GM19395 (cell line): ENCODE data around the gene KCTD5.
"Not testable (repeated sequence)": the region's sequence is repeated elsewhere in the genome, so short reads cannot be mapped to it uniquely, and the experiment has no call there.

ENCODE experiments used
- ATAC-seq: cut with Tn5 transposase; IDR thresholded peaks from one replicate; pipeline ENCODE4 v1.9.1; 2021; ENCODE audit warnings: mild to moderate bottlenecking, moderate library complexity; ENCODE audit not compliant: unreplicated experiment

Gene KCTD5

GRCh38 chr16:2696601-2697250 lies 14.4 kb downstream of the KCTD5 start:
- ATAC-seq: not testable (repeated sequence)

DNA sequence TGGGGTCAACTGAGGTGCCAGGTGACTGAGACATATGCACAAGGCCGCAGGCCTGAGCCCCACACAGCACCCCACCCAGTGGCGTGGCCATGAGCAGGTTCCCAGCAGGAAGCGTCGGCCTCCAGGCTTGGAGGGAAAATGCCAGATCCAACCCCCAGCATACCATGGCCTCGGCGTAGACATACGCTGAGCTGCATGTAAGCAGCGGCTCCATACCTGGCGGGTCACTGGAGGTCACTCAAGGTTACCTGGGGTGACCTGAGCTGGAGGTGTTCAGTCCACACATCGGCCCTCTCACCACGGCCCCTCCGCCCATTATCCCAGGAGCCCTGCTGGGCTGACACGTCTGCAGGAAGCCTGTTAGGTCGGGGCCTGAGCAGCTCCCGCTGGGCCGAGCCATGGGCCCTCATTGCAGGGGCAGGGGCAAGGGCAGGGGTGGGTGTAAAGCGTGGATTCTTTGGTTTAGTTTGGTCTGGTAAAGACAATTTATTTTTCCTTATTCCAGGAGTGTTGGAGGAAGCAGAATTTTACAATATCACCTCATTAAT lies 15.2 kb downstream of the KCTD5 start:
- ATAC-seq: no peak

GRCh38 chr16:2698103-2698870 lies 16.0 kb downstream of the KCTD5 start:
- no peak for ATAC-seq

- no peak for ATAC-seq
These were observed 16.8 kb downstream of the KCTD5 start for GRCh38 chr16:2698965-2699750.

DNA sequence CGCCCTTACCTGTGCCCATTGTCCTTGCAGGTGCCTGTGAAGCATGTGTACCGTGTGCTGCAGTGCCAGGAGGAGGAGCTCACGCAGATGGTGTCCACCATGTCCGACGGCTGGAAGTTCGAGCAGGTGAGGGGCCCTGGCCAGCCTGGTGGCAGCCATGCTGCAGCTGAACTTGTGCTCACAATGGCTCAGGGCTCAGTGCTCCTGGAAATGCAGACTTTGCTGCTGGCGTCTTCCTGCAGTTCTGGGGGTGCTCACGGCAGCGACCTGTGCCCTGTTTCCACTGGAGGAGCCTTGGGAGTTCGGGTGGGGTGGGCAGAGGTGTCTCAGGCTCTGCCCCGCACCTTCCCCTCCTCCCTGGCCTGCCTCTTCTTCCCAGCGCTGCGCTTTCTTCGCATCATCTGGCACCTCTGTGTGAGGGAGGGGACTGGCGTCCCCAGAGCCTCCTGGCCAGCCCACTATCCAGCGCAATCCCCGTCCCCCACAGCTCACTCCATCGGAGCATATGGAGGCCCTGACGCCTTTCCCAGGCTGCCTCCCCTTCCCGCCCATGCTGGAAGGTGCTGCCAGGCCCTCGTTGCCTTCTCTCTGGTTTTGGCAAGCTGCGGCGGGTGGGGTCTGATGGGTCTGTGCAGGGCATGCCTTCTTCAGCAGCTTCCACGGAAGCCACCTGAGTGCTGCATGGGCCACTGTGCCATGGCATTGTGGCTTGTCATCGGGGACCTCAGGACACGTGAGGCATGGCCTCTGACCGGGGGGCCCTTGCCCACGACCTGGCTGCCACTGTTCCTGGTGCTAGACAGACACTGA lies 17.7 kb downstream of the KCTD5 start:
- ATAC-seq: no peak

GRCh38 chr16:2700786-2701185 lies 18.5 kb downstream of the KCTD5 start:
- no peak for ATAC-seq

GRCh38 chr16:2701272-2701671 lies 18.9 kb downstream of the KCTD5 start:
- no peak for ATAC-seq

DNA sequence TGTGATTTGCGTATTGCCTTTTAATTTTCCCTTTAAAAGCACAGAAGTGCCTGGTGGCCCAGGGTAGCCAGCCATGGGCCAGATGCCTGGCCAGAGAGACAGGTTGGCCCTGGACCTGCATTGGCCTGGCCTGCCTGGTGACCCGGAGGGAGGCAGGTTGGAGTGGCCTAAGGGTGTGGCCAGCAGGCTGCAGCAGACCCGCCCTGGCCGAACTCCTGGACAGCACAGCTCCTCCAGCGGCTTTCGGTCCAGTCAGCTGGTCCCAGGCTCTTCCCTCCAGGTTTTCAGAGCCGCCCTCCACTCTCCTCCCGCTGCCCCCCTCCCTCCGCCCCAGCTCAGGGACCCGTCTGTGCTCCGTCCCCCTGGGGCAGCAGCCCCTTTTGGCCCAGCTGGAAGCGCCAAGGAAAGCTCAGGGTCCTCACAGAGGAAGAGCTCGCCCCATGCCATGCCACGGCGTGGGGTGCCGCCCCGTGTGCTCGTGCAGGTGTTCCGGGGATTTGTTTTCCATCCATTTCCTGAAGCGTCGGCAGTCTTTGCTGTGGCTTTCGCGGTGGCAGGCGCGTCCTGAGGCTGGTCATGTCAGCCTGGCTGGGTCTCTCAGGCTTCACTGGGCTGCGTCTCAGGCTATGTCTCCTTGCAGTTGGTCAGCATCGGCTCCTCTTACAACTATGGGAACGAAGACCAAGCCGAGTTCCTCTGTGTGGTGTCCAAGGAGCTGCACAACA lies 19.6 kb downstream of the KCTD5 start:
- no peak for ATAC-seq

- no peak for ATAC-seq
These were observed 20.1 kb downstream of the KCTD5 start for GRCh38 chr16:2702438-2702825.

DNA sequence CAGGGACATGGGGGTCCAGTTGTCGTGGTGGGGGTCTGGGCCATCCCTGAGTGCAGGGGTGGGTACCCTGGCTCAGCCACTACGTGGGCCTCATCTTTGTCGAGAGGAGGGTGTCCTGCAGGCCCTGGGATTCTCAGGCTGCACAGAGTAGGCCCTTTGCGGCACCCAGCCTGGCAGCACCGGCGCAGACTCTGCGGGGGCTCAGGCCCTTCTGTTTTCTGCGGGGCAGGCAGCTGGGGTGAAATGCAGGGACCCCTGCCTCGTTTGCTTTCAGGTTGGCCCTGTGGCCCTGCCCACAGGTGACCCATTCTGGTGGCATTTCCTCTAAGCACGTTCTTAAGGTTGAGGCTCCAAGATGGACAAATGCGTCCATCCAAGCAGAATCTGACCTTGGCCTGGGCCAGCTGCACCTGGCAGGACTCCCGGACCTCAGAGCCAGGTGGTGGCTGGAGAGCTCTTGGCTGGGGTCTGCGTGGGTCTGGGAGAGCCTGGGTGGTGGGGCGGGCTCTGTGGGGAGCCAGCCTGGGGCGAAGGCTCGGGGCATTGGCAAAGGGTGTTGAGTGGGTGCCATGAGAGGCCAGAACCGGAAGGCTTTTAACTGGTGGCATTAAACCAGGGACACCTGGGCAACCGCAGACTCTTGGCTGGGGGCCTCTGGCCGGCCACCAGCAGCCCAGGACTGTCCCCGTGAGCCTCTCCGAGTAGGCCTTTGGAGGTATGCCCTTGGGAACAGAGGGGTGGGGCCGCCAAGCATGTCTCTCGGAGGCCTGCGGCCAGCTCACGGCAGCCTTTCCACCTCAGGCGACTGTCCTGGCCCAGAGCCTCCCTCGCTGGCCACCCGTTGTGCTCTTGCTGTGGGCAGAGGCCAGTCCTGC lies 20.8 kb downstream of the KCTD5 start:
- no peak for ATAC-seq

- no peak for ATAC-seq
These were observed 22.1 kb downstream of the KCTD5 start for GRCh38 chr16:2704166-2704982.

DNA sequence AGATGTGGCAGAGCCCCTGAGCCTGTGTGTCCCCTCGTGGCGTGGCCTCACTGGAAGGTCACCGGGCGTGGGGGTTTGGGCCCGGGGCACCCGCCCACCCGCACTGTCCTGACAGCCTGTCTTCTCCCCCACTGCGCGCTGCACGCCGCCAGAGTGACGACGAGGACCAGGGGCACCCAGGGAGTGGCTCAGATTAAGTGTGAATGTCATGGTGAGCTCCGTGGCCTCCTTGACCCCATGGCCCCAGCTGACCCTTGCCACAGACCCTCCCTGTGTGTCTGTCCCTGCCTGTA lies 22.6 kb downstream of the KCTD5 start:
- no peak for ATAC-seq

DNA sequence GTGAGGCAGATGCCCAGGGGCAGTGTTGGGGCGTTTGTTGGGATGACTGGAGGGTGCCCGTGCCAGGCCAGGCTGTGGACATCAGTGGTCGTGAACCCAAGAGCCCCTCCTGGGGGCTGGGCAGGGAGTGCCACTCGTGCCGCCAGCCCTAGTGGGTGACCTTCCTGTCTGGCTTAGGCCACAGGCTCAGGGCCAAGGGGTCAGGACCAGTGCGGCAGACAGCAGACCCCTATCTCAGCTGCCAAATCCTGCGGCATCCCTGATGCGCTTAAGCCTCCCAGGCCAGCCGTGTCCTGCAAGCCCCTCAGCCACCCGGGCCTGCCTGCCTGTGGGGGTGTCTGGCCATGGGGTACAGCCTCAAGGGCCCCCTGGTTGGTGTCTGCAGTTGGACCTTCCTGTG lies 23.0 kb downstream of the KCTD5 start:
- ATAC-seq: no peak

- no peak for ATAC-seq
These were observed 23.8 kb downstream of the KCTD5 start for GRCh38 chr16:2706085-2706484.

DNA sequence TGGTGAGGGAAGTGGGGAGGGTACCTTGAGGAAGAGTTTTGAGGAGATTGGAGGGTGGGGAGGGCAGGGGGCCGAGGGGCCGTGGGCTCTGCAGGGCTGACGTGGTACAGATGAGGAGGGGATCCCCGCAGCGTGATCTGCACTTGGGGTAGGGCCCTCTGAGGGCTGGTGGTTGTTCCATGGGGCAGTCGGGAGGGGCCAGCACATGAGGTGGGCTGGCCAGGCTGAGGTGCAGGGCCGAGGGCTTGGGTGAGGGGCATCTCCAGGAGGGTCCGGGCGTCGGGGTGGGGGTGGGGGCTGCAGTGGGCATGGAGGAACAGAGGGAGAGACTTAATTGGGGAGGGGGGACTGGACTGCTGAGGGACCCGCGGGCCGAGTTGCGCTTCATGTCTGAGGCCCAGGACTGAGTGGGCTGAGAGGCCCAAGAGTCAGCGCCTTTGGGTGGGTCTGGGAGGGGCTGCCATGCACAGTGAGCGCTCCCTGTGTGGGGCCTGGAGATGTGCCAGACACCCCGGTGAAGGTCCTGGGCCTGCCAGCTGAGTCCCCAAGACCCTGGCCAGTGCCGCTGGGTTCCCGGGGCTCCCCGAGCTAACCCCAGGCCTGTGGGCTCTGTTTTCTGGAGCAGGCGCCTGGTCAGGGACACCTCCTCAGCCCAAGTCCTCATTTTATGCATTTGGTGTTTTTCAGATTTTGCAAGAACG lies 24.4 kb downstream of the KCTD5 start:
- ATAC-seq: no peak

GRCh38 chr16:2707368-2708289 lies 25.3 kb downstream of the KCTD5 start:
- no peak for ATAC-seq

DNA sequence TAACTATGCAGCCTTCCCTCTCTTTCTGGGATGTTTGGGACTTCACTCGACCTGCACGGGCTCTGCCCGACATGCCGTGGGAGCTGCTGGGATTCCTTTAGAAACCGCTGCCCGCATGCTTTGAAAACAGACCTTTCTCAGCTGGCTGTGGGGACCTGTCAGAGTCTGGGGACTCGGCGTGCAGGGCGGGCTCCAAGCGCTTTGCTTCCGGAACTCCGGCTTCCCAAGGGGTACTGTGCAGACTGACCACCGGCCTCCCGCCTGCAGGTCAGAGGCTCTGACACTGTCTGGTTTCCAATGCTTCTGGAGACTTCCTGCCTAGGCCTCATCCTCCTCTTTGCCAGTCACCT lies 25.9 kb downstream of the KCTD5 start:
- no peak for ATAC-seq
